ENCODE results near the gene NFATC2.
"Not testable (repeated sequence)": the region's sequence is repeated elsewhere in the genome, so short reads cannot be mapped to it uniquely, and the experiment has no call there.

Gene NFATC2

DNA sequence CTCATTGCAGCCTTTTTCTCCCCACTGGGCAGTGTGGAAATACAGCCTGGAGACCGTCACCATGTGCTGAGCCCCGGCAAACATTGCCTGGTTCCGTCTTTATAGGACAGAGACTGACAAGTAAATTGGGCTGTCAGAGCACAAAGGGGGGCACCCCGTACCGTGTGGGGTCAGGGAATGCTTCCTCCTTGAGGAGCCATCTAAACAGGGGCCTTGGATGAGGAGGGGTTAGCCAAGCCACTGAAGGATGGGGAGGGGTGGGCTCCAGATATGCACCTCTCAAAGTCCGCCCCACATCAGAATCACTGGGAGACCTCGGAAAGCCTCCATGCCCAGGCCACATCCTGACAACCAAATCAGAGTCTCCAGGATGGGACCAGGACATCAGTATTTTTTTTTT is 73.9 kb downstream of the NFATC2 start:
- no peak for DNase-seq

DNA sequence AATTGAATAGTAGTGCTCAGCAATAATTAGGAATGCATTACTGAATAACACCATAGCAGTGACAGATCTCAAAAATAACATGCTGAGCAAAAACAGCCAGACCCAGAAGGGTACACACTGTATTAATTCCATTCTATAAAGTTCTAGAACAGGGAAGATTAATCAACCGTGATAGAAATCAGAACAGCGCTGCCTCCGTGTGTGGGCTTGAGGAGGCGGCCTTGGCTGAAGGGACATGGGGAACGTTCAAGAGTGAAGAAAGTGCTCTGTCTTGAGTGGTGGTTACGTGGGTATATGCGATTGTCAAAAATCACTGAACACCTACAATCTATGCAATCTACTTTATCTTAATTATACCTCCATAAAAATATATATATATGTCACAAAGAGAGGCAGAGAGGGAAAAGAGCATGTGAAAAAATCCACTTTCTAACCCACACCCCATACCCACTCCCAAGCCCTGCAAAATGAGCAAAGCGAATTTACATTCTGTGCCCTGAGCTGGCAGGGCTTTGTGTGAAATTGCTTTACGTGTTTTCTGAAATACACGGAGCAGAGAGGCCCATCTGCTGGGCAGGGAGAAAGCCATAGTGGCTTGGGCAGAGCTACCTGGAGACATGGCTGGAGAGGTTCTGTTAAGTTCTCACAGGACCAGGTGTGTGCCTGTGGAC is 74.4 kb downstream of the NFATC2 start:
- DNase-seq: no peak

- DNase-seq: no peak
These were observed 78.5 kb downstream of the NFATC2 start for GRCh38 chr20:51463998-51464397.

DNA sequence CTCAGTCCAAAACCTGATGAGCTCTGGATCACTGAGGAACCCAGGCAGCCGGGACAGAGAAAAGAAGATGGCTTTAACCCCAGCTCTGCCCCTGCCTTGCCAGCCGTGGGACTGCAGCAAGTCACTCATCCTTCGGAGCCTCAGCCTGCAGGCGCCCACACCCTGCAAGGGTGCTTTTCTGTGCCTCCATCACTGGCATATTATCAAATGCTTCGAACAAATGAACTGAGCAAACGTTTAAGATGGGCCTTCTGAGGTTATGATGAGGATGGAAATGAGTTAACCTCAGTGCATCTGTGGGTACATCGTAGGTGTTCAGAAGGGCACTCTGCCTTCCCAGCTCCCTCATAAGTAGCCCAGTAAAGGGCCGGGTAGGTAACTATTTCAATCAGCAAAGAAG is 79.0 kb downstream of the NFATC2 start:
- no peak for DNase-seq

DNA sequence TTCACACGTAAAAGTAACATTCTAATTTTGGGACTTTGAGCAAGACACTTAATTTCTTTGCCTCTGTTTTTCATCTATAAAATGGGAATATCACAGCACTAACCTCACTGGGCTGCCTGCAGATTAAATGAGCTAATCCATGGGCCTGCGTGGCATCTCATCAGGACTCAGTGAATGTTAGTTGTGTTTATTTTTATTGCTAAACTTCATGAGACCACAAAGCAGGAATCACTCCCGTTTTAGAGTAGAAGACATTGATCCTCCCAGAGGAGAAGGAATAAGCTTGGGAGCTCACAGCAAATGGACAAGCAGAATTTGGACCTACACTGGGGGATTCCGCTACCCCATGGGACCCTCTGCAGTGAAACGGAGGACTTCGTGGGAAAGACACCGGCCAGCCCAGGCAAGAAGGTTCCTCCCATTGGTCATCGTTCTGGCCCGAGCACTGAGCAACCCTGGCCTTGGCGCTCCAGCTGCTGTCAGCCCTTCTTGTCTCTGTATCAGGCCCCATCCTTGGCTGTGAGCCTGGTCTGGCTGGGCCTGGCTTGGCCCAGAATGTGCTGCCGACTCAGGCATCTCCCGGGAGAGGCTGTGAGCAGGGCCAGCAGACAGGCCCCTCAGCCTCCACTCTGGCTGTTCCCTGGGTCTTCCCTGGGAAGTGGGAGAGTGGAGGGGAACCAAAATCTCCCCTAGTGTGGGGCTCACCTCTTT is 79.8 kb downstream of the NFATC2 start:
- no peak for DNase-seq

- DNase-seq: not testable (repeated sequence)
These were observed 80.7 kb downstream of the NFATC2 start for GRCh38 chr20:51461846-51462245.

DNA sequence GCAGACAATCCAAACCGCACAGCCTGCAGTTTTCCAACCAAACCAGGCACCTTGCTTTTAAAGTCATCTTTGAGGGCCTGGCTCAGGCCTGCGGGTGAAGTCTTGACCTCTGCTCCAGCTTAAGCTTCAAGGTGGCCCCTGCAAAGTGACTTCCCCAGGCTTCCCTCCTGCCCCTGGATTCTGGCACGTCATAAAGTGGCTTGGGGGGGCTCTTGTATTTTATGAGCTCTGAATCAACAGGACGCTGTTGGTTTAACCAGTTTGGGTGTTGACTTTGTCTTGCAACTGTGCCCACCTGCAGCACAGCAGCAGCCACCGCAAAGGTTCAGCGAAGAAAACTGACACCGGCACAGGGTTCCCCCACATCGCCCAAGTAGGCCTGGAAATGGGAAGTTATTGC is 81.2 kb downstream of the NFATC2 start:
- peak; percentile 16 for DNase-seq

GRCh38 chr20:51460569-51461265 is 81.8 kb downstream of the NFATC2 start:
- no peak for DNase-seq

DNA sequence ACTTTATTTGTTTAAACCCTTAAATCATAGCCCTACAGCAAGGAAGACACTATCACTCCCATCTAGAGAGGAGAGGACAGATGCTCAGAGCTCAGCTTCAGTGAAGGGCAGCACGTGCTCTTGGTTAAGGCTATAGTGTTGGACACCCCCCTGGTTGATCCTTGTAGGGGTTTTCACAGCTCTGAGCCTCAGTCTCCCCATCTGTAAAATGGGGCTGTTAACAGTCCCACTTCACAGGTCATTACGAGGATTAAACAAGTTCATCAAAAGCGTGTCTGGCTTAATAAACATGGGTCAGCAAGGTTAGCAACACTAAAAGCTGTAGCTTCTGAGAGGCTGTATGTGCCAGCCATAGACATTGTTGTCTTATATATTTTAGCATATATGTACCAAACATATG is 82.4 kb downstream of the NFATC2 start:
- no peak for DNase-seq

DNA sequence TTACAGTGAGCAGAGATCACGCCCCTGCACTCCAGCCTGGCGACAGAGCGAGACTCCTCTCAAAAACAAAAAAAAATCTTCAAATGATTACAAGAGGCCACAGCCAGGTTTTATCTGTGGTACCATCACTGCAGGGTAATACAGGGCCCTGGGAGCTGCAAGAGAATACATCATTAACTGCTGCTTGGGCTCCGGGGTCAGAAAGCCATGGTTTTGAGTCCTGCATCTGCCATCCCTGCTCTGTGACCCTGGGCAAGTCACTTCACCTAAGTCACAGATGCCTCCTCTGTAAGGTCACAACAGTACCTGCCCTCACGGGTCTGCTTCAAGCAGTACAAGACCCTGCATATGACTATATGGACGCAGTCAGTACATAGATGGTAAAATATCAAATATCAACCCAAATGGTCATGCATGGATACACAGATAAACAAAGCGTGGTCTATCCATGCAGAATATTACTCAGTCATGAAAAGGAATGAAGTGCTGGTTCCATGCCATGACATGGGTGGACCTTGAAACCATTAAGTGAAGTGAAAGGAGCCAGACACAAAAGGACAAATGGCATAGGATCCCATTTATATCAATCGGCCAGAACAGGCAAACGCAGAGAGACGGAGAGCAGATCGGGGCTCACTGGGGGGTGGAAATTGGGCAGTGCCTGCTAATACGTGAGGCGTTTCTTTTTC is 83.6 kb downstream of the NFATC2 start:
- no peak for DNase-seq

- DNase-seq: no peak
These were observed 85.0 kb downstream of the NFATC2 start for GRCh38 chr20:51457533-51457932.

GRCh38 chr20:51456511-51457509 is 85.7 kb downstream of the NFATC2 start:
- peak; percentile 63 for DNase-seq

DNA sequence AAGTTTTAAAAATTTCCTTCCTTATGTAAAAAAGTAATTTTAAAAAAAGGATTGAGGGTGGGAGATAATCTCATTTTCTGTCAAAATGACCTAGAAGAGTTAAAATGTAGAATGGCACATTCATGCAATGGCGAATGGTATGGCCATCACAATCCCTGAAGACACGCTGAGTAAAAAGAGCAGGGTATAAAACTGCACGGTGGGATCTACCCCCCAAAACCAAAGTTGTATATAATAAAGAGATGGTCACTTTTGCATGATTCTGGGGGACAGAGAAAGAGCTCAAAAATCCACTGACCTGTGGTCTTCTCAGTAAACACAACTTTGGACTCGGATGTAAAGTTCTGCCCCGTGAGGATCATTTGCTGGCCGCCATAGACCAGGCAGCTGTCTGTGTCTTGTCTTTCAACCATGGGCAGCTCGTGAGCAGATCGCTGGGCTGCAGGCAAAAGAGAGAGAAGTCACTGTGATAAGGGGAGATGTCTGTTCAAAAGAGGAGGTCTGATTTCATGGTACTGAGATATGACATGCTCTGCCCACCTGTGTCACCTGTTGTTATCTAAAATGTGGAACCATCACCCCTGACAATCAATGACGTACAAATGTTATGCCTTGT is 88.2 kb downstream of the NFATC2 start:
- no peak for DNase-seq

- DNase-seq: no peak
These were observed 89.7 kb downstream of the NFATC2 start for GRCh38 chr20:51452734-51453365.

DNA sequence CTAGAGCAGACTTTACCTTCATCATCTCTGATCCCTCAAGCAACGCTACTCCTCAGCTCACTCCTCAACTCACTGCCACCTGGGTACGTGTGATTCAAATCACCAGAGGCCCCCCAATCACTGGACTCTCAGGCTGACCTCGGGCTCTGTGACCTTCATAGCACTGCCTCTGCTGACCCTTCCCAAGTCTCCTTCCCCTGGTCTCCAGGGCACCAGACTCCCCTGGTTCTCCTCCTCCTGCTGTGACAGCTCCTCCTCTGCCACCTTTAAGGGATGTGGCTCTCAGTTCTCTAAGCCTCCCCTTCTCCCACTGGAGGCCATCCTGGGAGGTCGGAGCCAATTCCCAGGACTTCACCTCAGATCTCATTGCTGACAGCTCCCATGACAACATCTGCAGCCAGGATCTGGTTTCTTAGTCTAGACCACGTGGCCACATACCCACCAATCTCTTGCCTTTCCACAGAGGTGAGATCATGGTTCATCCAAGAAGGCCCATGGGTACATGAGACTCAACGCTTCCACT is 90.4 kb downstream of the NFATC2 start:
- no peak for DNase-seq

DNA sequence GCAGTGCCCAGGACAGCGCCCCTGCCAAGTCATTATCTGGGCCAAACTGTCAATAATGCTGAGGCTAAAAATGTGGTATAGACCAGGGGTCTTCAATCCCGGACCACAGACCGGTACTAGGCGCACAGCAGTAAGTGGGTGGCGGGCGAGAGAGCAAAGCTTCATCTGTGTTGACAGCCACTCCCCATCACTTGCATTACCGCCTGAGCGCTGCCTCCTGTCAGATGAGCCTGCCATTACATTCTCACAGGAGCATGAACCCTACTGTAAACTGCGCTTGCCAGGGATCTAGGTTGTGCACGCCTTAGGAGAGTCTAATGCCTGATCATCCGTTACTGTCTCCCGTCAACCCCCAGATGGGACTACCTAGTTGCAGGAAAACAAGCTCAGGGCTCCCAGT is 91.0 kb downstream of the NFATC2 start:
- DNase-seq: no peak

- no peak for DNase-seq
These were observed 91.5 kb downstream of the NFATC2 start for GRCh38 chr20:51450984-51451383.

- no peak for DNase-seq
These were observed 92.3 kb downstream of the NFATC2 start for GRCh38 chr20:51450221-51450712.

DNA sequence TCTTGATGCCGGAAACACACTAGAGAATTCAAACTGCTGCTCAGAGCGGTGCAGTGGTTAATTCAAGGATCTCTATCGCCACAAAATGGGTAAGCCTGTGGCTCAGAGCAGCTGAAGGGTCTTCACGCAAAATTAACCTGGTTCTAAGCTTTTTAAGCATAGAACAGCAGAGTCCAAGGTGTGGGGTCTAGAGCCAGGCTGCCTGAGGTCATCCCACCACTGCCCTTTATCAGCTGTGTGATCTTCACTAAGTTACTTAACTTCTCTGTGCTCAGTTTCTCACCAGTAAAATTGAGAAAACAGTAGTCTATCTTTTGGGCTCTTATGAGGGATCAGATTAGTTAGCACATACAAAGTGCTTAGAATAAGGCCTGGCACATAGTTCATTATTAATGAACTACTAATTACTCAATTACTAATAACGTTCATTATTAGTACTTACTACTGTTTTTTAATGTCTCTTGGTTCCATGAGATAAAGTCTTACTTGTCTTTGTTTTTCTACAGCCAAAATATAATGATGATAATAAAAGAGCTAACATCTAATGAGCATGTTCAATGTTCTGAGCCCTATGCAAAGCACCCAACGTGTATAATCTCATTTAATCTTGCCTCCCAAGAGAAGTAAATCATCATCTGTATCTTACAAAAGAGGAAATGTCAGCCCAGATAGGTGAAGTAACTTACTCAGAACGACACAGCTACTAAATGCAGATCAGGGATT is 92.9 kb downstream of the NFATC2 start:
- no peak for DNase-seq

GRCh38 chr20:51447765-51448148 is 94.8 kb downstream of the NFATC2 start:
- no peak for DNase-seq

Measured in NCI-H510A treated with DMSO at 0.1 percent for 48 hours (cell line).